HL-60/S4 treated with phorbol 12-myristate 13-acetate at 8.2 ng/mL for 4 days and 3 days (cell line): ENCODE measurements around the gene PRKN.
"Not testable (repeated sequence)": the region's sequence is repeated elsewhere in the genome, so short reads cannot be mapped to it uniquely, and the experiment has no call there.

ENCODE experiments used
- in situ Hi-C: fragments of 300-500 bp; cut with MboI; formaldehyde crosslinking; loops from 2 replicates; pipeline ENCODE4 v1.15.0; 2022; ENCODE audit warnings: low sequenced_read_pairs

PRKN gene

DNA sequence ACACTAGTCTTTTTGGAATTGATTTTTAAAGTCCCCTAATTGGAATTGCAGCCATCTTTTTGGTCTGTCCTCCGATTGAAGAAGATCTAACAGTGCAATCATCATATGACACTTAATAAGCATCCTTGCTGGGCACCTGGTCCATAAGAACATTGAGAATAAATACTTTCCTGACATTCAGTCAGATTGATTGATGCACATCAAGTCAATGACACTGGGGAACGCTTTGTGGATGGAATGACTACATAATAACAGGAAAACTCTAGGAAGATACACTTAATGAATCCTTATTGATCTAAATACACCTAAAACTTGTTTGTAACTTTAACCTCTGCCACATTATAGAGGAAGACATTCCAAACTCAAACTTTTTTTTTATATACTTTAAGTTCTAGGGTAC lies 255.7 kb downstream of the PRKN start:
- in situ Hi-C loops: no loop called here

DNA sequence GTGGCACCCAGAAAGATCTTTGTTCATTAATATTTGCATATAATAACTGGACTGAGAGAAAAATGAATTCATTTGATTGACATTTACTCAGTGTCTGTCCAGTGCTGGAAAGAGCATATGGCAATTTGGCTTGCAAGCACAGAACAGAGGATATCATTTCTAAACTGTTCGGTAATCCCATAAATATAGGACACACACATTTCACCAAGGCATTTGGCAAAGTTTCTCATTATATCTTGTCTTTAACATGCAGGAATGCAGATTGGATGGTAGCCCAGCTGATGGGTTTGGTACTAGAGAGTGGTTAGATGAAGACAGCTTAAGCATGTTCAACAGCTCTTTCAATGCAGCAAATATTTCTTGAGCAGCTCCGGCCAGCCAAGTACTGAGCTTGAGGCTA lies 259.2 kb downstream of the PRKN start:
- in situ Hi-C loops: no loop called here

DNA sequence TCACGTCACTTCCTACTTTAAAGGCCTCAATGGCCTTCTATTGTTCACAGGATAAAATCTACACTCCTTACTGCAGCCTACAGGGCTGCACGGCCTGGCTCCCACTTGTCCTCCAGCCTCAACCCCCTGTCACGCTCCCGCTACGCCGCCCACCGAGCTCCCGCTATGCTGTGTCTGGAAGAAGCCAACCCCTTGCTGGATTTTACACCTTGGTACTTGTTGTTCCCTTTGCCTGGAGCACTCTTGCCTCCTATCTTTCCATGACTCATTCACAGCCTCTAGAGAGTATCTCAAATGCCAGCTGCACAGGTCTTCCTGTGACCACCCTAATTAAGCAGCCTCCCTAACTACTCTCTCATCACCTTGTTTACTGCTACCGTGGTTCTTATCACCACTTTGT lies 259.9 kb downstream of the PRKN start:
- in situ Hi-C loops: no loop called here

DNA sequence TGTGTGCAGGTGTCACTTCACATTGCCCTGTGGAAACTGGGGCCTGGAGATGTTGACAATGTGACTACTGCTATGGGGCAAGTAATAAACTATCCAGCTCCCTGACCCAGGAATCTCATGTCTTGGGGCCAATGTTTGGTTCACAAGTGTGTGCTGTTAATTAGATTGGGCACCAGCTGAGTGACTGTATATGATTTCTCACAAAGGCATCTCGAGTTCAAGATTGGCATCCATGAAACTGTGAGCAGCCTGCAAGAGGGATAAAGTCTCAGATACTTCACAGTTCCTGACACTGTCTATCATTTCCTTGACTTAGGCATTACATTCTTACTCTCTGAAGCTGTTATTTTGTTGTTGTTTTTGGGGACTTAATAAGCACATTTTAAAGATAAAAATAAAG lies 264.0 kb downstream of the PRKN start:
- in situ Hi-C loops: no loop called here

DNA sequence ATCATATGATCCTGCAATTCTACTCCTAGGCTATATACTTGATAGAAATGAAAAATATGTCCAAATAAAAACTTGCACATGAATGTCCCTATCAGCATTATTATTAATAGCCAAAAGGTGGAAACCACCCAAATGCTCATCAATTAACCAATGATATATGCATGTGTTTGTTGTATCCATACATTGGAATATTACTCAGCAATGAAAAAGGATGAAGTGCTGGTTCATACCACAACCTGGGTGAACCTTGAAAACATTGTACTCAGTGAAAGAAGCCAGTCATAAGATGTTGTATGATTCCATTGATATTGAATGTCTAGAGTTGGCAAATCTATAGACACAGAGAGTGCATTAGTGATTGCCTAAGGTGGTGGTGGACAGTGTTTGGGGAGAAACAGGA lies 267.6 kb downstream of the PRKN start:
- in situ Hi-C loops: no loop called here

DNA sequence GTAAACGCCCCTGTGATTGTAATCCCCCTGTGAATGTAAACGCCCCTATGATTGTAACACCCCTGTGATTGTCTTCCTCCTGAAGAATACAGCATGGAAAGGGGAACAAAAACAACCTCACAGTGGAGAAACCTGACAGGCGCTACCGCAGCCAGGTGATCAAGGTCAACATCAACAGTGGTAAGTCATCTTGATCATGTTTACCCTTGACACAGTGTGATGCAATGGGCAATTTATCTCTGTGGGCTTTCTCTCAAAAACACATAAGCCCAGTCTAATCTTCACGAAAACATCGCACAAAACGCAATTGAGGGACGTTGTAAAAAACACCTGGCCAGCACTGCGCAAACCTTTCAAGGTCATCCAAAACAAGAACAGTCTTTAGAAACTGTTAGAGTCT lies 277.2 kb downstream of the PRKN start:
- in situ Hi-C loops: no loop called here

DNA sequence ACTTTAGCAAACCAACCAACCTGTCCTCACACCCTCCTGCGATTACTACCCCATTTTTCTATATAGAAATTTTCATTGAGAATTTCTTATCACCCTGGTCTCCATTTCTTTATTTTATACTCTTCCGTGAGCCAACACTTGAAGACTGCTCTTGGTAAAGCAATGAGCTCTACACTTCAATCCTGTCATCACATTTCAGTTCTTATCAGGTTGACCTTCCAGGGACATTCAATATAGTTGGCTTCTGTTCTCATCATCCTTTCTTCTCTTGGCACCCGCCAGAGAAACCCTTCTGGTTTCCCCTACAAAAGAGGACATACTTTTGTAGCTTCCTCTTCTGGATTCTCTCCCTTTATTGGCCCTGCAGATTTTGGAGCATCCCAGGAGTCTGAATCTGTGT lies 279.3 kb downstream of the PRKN start:
- in situ Hi-C loops: no loop called here

DNA sequence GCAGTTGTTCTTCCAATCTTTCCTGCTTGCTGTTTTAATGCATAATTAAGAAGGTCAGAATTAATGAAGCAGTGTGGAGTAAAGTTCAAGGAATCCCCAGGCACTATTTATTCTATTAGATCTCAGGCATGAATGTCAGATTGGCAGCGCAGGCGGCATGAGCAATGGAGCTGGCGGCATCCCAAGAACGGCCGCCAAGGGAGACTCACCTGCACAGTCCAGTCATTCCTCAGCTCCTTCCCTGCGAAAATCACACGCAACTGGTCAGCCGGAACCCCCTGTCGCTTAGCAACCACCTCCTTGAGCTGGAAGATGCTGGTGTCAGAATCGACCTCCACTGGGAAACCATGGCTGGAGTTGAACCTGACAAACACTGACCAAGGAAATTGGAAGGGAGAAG lies 284.5 kb downstream of the PRKN start:
- in situ Hi-C loops: no loop called here

DNA sequence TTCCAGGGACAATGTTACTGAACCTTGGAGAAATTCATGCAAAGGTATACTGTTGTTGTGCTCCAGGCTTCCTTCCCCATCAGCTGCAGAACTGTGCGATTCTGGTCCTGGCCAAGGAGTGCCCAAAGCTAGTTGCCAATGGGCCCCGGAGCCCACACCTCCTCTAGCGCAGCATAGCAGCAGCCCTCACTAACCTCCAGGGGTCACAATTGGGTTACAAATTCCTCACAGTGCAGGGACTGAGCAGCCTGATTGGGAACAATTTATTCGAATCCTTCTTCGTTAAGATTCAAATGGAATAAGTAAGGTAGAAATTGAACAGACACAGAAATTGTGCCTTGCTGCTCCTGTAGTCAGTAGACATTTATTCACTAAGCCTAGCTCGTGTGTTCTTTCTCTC lies 284.9 kb downstream of the PRKN start:
- in situ Hi-C loops: no loop called here

DNA sequence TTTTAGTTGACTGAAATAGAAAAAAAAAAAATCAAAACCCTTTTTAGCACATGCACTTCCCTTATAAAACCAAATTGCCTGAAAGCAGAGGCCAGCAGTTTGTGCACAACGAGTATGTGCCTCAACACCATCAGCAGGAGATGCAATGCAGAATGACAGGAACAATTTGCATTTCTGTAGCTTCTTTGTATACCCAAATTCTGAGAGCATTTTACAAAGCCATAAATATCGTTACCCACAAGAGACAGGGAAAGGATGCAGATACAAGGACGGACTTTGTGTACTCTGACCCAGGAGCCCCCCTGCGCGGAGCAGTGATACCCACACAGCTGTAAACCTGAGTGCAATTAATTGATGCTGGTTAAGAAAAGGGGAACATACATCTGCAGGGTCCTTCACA lies 285.6 kb downstream of the PRKN start:
- in situ Hi-C loops: no loop called here

DNA sequence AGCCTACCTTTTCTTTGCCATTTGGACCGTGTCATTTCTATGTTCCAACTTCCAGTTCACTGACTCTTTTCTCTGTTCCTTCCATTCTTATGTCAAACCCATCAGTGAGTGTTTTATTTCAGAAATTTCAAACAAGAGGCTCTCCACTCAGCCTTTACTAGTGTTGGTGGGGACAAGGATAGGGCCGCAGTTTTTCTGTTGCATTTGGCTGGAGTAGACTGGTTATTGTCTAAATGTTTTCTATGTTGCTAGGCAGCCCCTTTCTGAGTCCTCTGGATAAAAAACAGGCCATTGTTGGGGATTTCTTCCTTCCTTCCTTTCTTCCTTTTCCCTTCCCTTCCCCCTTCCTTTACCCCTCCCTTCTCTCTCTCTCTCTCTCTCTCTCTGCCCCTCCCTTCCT lies 288.6 kb downstream of the PRKN start:
- in situ Hi-C loops: no loop called here

DNA sequence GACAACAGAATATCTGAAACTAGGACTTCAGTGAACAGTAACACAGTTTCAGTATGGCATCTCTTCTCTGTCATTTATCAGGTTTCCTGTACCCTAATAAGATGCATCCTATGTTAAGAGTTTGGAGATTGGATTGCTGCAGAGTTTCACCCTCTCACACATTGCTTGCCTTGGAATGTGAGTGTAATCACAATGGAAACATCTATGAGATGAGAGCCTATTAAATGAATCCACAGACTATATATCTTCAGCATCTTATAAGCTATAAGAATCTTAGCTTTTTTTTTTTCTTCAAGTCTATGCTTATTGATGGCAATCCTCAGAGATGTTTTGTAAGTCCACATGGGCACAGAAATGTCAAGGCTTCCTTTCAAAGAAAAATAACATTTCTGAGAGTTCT lies 292.5 kb downstream of the PRKN start:
- in situ Hi-C loops: no loop called here

DNA sequence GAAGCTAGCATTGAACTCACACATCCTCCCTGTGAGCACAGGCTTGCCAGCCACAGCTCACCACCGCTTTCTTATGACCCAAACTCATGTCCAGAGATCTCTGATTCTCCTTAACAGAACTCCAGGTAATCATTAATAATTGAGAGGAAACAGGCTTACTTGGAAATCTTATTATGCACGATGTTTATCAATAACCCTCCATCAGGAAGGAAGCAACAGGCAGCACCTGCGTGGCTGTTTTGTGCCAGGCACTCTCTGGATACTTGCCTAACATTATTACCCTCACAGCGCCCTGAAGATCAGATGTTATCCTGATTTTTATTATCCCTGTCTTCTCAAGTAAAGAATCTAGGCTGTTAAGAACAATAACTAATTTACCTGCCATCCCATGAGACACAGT lies 306.6 kb downstream of the PRKN start:
- in situ Hi-C loops: no loop called here

DNA sequence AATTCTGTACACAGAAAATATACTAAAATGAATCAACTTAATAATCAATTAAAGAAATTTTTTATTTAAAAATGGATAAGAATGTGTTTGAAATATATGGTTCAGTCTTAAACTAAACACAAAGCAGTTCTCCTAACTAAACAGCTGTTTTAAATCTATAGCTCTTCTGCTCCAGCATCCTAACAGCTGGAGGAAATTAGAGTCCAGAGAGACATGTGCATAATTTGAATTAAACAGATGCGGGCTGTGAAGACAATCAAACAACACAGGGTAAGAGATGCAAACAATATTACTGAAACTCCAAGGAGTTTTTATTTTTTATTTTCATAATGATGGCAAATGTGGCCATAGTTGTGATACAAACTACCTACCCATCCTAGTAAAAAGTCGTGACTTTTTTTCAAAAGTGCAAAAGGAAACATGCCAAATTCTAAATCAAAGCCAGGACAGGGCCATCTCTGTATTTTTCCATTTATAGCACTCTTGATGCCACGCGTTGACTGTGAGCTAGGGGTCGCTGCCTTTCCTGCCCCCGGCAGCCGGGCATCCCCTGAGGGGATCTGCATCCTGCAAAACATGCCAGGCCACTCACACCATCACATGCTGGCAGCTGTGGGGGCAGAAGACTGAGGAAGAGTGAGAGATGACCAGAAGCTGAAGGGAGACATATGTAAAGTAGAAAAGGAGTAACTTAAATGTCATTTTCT lies 310.6 kb downstream of the PRKN start:
- in situ Hi-C loops: no loop called here

DNA sequence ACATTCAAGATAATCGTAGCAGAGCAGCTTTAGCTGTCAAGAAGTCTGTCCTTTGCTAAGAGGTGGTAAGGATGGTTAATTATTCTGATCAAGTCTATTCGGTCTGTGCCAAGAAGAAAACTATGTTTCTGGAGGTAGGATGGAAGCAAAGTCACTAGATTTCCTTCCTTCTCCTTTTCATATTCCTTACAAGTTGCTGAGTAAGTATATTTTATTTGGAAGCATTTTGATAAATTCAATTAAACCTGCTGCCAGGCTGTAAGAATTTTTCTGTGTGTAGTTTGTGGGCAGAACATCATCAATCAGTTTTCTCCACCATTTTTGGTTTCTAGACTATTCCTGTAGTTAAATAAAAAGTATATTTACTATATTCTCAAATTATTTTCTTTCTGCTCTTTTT lies 311.3 kb downstream of the PRKN start:
- in situ Hi-C loops: no loop called here

DNA sequence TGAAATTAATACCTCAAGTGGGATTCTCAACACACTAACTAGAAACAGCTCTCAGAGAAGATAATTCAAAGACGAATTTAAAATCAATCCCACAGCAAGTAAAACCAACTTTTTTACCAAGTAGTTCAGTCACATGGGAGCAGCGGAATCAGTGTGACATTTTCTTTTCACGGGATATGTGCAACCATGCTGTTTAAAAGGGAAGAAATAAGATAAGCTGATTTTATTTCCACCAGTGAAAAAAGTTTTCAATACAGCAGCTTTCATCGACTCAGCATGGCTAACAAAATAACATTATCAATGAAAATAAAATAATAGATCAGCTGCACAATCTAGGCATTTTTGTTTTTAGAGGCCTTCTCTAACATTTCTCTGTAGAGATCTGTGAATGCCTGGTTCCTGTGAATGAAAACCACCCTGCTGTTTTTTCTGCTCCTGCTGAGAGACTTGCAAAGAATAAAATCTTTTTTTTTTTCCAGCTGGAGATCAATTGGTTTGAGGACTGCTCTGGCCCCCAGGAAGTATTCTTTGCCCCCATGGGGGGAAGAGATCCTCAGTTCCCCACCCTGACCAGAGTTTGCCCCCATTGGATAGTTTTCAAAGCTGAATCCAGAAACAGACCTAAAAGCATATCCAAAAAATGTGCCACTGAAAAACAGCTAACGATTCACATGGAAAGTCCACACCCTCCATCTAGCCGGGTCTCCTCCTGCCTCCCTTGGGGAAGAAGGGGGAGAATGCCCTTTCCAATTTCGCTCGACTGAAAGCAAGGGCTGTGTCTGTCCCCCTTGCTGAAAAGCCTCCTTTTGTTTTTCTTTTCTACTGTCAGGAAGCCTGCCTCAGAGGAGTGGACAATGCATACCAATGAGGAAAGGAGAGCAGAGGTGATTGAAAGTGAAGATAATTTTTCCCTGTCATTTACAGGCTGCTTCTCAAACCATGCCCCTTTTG lies 317.6 kb downstream of the PRKN start:
- in situ Hi-C loops: no loop called here

DNA sequence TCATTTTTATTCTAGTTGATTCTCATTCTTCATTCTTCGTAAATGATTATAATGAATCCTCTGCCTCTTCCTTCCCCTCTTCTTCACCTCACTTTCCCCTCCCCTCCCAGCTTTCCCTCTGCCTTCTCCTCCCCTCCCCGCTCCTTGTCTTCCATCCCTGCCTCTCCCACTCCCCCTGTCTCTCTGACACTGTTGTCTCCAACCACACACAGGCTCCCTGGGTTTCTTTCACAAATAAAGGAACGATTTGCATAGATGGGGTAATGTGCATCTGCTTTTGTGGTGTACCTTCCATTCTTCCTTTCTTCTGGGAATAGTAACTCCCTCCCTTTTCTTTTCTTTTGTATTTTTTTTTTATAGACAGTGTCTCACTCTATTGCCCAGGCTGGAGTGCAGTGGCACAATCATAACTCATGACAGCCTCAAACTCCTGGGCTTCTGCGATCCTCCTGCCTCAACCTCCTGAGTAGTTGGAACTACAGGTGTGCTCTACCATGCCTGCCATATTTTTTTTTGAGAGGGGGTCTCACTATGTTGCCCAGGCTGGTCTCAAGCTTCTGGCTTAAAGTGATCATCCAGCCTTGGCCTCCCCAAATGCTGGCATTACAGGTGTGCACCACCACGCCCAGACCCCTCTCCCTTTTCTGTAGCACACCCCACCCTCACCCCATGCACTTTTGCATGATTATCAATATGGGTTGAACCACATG lies 318.6 kb downstream of the PRKN start:
- in situ Hi-C loops: no loop called here

DNA sequence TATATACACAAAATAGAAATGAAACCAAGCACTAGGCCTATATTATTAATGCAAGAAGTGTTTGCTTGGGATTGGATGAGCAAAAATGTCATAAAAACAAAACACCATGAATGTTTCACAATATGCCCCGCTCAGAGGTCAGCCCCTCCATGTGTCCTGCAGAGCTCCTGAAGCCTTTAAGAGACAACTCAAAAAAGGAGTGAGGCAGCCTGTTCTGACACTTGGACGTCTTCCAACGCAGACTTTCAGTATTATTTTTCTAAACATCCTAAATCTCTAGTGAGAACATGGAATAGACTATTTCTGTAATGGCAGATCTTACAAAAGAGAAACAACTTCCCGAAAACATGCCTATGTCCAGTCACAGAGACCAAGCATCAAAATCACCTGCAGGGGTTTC lies 322.6 kb downstream of the PRKN start:
- in situ Hi-C loops: no loop called here

DNA sequence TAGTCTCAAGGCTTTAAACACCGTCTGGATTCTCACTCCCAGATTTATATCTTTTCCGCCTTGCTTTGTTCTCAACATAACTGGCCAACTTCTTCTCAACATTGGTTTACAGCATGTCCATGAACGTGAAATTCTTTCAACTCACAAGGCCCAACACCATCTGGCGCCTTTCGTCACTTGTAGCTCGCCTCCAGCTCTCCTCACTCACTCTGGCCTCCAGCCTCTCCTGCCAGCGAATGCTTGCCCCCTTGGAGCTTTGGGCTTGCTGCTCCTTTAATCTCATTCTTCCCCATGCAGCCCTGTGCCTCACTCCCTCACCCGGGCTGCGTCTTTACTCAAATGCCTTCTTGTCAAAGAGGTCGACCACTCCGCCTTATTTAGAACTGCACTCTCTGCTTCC lies 324.5 kb downstream of the PRKN start:
- in situ Hi-C loops: no loop called here

DNA sequence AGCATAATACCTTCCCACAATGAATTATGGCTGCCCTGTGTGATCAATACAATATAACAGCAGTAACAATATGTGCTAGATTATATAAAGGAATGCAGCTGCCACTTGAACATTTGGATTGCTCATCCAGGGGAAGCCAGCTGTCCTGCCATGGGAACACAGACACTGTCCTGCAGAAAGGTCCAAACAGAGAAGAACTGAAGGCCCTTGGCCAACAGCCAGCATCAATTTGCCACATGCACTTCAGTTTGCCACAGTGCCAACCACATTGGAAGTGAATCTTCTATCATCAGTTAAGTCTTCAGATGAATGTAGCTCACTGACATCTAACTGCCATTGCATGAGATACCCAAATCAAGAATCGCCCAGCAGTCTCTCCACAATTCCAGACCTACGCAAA lies 332.4 kb downstream of the PRKN start:
- in situ Hi-C loops: no loop called here

DNA sequence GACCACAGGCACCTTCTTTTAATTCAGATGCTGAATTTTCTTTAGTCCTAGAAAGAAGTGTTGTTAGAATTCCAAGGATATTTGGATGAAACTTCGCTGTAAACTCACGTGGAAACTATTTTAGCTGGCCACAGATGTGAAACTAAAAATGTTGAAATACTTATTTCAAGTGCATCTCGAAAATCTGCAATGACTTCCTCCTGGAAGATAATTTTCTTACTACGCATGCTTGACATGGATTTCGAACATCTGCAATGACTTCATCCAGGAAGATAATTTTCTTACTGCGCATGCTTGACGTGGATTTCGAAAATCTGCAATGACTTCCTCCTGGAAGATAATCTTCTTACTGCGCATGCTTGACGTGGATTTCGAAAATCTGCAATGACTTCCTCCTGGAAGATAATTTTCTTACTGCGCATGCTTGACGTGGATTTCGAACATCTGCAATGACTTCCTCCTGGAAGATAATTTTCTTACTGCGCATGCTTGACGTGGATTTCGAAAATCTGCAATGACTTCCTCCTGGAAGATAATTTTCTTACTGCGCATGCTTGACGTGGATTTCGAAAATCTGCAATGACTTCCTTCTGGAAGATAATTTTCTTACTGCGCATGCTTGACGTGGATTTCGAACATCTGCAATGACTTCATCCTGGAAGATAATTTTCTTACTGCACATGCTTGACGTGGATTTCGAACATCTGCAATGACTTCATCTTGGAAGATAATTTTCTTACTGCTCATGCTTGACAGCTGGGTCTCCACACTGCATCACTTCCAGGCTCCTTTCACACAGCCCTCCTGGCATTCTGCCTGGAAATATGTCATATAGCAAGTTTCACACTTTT lies 336.4 kb downstream of the PRKN start:
- in situ Hi-C loops: not testable (repeated sequence)
